Loucy (cell line): Measurements from ENCODE around the gene GSTT4.

Experiments
- CTCF ChIP-seq: fragments of 200-600 bp; sonication (generic); conservative IDR thresholded peaks from 2 replicates; pipeline ENCODE4 v1.5.1; 2014; ENCODE audit warnings: mild to moderate bottlenecking, antibody characterized with exemption, low read length
- EZH2phosphoT487 ChIP-seq: fragments of 200-600 bp; IDR thresholded peaks from 2 replicates; pipeline ENCODE4 v1.6.1; 2018; ENCODE audit warnings: antibody characterized with exemption, mild to moderate bottlenecking, moderate library complexity, borderline replicate concordance

GRCh38 chr22:24010018-24010391 lies 4.8 kb upstream of the GSTT4 start:
- TF ChIP-seq CTCF (no peak), EZH2phosphoT487 (no peak)
